Measurements from ENCODE around the gene NSMCE1.

Gene NSMCE1

DNA sequence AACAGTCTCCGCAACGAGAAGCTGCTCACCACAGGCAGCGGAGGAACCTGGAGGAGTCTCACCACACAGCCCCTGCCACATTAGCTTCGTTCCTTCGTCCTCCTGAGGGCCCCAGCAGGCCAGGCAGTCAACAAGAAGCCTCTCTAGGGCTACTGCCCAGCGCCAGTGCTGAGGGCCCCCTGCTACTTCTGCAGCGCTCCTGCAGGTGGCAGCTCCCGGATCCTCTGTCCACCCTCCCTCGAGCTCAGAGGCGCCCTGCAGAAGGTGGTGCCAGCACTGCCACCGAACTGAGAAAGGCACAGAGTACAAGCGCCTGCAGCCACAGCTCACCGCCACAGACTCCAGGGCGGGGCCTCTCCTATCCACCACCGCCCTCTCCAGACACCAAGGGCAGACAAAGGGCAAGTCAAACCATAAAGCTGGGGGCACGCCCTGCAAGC, 38.0 kb downstream of the NSMCE1 start:
- DNase-seq = peak; percentile 77
- peak; percentile 67 for ATAC-seq

DNA sequence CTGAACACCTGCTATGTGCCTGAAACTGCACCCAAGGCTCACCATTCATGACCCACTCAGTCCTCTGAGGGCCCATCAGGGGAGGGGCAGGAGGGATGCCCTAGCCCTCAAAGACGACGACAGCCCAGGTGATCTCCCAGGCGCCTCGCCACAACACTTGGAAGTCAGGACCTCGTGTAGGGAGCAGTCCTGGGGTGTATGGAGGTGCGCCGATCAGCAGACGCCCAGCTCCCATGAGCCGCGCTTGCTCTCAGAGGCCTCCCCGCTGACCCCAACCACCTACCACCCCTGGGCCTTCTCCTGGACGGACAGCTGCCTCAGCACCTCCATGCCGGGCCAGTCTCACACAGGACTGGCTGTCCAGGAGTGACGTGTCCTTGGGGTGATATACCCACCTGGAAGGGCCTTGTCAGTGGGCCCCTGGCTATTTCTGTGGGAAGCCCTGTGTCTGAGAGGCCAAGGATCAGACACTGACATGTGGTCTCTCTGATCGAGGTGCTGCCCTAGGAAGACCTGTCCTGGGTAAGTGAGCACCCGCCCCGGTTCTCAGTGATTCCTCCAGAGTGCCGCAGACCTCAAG, 38.6 kb downstream of the NSMCE1 start:
- DNase-seq = no peak
- no peak for ATAC-seq

DNA sequence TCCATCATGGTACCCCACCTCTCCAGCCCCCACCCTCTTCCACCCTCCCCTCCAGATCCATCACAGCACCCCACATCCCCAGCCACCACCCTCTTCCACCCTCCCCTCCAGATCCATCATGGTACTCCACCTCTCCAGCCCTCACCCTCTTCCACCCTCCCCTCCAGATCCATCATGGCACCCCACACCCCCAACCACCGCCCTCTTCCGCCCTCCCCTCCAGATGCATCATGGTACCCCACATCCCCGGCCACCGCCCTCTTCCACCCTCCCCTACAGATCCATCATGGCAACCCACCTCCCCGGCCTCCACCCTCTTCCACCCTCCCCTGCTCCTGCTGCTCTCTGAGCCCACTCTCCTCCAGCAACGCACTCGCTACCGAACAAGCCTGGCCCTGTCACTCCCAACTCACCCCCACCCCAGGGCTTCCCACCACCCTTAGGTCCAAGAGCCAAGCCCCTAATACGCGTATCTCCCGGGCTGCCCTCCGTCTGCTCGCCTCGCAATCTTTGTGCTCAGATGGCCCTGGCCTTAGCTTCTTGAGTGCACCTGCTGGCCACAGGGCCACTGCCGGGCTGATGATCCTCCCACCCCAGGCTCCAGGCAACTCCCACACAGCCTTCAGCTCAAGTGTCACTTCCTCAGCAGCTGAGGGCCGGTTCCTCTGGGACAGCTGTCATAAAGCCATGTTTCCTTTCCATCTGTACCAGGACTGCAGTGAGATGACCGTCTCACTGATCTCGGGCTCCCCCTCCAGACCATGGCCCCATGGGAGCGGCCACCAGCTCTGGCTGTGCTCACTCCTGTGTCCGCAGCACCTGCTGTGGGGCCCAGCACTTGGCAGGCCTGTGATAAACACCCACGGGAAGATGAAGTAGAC, 39.7 kb downstream of the NSMCE1 start:
- no peak for DNase-seq

DNA sequence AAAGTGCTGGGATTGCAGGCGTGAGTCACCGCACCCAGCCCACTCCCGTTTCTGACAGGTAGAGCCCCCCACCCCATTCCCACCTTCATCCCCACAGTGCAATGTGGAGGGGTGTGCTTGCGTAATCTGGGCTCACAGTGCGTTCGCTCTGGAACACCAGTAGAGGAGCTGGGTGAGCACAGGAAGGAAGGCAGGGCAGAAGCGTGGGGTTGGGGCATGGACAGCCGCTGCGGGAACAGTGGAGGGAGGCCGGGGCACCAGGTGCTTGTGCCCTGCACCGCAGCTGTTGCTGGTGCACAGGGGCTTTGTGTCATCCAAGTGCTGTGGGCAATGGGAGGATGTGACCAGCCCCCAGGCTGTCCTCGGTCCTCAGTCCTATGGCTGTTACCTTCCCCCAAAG, 40.5 kb downstream of the NSMCE1 start:
- ATAC-seq = no peak
- no peak for DNase-seq

More for the DNA sequence above, 39.7 kb downstream of the NSMCE1 start:
- no peak for ATAC-seq

DNA sequence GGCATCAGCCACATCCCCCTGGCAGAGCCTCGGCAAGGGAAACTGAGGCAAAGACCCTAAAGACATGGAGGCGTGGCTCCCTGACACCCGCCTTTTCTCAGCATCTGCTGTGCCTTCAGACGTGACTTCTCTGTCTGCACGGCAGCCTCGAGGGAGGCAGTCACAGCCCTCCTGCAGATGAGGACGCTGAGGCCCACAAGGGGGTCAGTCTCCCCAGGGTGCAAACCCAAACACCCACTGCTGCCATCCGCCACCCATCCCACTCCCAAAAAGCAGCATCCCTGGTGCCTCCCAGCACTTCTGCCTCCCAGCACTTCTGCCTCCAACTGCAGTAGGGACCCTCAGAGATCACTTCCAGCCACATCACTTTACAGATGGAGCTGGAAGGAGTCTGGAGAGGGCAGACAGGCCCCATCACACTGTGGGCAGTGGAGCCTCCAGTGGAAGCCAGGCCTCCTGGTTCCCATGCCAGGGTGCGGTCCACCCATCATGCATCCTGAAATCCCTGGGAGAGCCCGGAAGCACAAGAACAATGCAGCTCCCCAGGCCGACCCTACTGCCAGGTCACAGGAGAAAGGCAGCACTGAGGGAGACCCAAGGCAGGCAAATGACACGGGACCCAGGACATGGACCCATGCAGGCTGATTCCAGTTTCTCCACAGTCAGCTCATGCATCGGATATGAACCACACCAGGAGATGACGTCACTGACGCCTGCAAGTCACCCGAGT, 41.4 kb downstream of the NSMCE1 start:
- DNase-seq = no peak
- ATAC-seq = no peak

DNA sequence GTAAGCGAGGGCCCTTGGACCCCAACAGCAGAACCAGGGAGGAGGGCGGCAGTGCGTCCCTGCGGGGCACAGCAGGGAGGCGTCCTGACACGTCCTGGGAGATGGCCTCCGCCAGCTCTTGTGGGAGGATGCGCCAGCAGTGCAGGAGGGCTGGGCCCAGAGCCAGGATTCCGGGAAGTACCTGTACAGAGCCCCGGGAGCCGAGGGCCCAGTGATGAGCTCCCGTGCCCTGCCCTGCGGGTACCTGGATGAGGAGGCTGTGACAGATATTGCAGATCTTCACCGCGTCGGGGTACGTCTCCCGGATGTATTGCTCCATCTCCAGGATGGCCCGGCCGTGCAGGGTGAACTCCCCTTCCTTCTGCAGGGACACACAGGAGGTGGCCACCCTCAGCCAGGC, 42.1 kb downstream of the NSMCE1 start:
- ATAC-seq = no peak
- no peak for DNase-seq

DNA sequence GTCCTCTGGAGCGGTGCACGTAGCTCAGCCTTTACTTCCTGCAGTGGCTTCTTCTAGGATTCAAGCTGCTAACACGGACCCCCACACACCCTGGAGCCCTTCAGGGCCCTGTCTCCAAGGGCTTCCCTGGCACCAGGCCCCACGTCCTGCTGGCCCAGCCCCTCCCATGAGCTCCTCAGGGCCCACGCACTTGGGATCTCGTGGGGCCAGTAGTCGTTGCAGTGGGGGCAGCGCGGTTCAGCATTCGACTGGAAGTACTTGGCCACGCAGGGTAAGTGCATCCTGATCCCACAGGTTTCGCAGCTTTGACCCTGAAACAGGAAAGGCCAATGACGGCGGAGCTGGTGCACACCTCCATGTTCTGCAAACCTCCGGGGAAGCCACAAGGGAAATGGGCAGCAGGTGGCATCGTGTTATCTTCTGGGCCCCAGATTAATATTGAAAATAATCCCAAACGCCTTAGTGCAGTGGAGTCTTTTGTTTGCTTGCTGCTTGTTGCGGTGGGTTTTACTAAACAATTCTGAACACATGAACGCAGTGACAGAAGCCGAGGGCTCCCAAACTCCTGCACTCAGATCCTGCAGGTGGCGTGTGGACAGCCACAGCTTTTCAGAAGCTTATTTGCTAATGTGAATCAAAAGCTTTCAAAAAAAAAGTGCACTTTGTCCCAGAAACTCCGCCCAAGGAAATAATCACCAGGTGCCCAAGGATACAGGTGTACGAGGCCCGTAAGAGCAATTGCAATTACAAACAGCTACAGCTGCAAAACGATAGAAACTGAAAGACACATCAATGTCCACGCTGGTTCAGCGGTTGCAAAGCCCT, 42.8 kb downstream of the NSMCE1 start:
- ATAC-seq (no peak), DNase-seq (no peak)

DNA sequence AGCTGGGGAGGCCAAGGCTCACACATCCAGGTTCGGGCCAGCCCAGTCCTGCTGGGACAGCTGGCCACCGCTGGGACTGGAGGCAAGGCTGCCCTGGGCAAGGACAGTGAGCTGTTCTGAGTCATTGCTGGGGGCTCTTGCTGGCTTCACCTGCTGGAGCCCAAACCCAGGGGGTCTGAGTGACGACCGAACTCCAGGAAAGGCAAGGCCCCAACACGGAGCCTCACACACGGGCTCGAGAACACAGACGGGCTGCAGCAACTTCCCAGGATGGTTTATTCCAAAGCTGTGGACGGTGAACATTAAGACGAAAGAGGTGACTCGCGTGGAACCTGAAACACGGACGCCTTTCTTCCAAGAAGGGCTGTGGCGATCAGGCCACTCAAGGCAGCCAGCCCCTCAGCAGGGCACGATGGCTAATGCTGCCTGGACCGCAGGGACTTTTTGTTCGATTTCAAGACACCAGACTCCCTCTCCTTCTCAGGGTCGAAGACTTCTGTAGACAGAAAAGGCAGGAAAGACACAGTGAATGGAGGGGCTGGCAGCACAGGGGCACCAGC, 43.8 kb downstream of the NSMCE1 start:
- DNase-seq (no peak), ATAC-seq (no peak)

DNA sequence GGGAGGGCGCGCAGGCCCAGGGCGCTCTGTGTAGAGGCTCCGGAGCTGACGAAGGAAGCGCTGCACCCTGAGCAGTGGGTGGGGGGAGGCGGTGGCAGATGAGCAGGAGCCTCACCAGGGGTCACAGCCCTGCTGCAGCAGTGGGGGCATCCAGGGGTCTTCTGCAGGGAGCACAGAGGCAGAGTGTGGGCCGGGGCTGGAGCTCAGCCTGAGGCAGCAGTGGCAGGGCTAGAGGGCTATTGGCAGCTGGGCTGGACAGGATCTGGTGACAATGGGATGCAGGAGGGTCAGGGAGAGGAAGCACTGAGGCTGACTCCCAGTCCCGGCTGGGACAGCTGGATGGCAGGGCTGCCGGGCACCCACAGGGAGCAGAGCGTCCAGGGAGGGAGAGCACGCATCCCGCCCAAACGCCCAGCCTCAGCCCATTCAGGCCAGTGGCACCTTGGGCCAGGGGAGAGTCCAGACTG, 44.3 kb downstream of the NSMCE1 start:
- DNase-seq (no peak), ATAC-seq (no peak)

DNA sequence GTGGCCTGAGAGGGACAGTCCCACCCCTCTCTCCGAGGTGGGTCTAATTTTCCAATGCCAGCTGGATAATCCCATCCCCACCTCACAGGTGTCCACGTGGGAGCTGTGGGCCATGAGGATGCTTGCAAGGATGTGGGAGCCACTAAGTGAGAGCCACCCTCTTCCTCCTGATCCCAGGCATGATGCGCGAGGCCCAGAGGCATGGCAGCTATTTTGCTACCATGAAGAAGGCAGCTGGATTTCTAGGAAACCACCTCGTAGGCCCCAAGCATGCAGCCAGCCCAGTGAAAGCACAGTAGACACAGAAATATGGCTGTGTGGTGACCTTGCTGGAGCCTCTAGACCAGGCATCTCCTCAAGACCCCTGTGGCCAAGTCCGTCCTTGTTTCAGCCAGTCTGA, 44.9 kb downstream of the NSMCE1 start:
- DNase-seq (no peak), ATAC-seq (no peak)

DNA sequence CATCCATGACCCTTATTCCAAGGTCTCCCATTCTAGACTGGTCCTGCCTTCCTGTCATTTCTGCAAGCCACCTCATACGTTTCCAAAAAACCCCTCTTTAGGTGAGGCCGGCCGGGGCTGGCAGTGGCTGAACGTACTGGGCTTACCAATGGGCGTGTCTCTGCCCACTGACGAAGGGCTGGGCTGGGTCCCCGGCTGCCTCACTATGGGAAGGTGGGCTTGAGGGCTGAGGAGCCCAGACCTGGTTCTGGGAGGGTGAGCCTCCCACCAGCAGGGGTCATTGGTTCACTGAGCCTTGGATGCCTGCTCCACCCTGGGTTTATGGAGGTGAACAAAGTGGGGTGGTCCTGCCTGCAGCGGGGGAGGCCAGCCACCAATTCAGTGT, 45.4 kb downstream of the NSMCE1 start:
- ATAC-seq = no peak

DNA sequence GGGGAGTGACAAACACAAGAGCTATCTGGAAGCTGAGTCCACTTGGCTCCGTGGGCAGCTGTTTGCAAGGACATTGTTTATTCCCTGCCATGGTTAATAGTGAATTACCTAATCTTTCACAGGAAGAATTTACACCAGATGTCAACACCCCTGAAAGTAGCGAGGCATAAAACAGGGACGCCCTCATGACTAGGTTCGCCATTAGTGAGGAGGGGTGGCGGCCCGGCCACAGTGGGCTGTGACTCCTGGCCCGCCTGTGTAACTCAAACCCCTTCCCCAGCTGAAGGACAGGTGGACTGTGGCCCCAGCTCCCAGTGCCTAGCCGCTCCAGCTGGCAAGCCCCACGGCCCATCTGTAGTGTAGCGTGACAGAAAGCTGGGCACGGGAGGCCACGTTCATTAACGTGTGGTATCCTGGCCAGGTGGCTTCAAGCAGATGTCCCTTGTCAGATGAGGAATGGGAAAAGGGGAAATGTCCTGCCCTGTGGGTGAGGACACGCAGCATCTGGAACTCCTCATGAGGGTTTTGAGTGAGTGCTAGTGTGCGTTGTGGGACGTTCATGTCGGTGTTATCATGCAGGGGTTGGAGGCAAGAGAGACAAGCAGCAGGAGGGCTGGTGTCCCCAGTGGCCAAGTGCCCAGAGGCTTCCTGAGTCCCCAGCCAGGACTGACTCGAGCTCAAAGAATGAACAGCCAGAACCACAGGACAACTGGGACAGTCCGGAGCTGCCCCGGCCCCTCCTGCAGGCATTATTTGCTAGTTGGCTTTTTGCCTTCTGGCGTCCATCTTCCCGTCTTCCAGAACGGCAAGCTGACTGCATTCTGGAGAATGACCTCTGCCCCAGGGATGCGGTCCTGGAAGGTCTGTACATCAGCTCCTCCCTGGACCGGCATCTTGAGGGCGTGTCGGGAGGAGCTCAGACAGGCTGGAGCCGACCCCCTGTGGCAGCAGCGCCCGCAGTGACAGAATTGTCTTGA, 46.0 kb downstream of the NSMCE1 start:
- ATAC-seq (no peak), DNase-seq (no peak)

More for the DNA sequence above, 45.4 kb downstream of the NSMCE1 start:
- DNase-seq = no peak

DNA sequence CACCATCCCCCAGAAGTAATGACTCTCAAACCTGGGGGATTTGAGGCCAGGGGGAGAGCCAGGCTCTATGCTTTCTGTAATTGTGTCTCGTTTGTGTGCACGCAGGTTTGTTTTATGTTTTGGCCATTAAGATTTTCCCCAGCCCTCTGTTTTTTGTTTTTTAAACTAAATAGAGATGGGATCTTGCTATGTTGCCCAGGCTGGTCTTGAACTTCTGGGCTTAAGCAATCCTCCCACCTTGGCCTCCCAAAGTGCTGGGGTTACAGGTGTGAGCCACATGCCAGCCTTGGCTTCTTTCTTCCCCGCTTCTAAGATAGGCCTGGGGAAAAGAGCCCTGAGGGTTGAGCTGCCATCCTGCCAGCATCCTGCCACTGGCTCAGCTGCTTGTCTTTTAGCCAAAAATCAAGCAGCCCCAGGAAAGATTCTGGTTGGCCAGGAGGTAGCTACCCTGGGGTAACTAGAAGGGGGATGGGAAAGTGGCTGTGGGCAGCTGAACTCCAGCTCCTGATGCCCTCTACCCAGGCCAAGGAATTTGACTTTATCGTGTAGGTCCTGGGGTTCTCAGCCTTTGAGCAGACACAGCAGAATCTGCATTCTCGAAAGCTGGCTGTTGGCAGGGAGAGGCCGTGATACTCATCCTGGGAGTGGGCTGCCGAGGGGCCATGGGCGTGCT, 46.9 kb downstream of the NSMCE1 start:
- ATAC-seq = no peak
- DNase-seq = no peak

DNA sequence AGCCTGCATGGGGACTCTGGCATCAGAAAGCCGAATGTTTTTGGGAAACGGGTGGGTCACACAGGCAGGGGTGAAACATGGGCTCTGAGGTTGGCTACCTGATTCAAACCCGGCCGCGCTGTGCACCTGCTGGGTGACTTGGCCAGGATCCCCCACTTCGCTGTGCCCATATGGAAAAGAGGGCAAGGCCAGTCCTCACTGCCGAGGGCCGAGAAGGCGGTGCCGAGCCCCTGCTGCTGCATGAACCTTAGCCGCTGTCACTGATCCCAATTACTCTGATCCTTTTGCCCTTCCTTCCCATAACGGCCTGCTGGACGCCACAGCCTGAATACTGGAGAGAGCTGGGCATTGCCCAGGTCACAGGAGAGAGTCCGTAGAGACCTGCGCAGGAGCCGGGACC, 47.6 kb downstream of the NSMCE1 start:
- ATAC-seq (no peak), DNase-seq (no peak)

DNA sequence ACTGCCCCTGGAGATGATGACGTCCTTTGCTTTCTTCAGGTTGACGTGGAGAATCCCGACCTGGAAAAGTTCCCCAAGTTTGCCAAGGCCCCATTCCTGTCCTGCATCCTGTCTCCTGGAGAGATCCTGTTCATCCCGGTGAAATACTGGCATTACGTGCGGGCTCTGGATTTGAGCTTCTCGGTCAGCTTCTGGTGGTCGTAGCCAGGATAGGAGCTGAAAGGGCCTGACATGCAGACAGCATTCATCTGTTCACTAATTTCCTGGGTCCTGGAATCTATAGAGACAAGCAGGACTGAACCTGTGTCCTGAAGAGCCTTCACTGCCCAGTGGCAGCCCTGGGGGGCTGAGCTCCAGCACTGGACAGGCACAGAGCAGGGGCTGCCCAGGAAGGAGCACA, 48.0 kb downstream of the NSMCE1 start:
- ATAC-seq (no peak), DNase-seq (no peak)

DNA sequence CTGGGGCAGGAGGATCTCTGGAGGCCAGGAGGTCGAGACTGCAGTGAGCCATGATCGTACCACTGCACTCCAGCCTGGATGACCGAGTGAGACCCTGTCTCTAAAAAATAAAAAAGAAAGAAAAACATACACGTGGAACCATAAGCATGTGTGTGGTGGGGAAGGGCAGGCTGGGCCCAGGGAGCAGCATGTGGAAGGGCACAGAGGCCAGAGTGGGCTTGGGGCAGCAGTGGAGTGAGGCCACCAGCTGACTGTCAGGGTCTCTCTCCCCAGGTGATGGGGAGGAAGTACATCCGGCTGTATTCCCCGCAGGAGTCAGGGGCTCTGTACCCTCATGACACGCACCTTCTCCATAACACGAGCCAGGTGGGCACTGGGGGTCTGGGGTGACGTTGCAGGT, 48.5 kb downstream of the NSMCE1 start:
- DNase-seq (no peak), ATAC-seq (no peak)

DNA sequence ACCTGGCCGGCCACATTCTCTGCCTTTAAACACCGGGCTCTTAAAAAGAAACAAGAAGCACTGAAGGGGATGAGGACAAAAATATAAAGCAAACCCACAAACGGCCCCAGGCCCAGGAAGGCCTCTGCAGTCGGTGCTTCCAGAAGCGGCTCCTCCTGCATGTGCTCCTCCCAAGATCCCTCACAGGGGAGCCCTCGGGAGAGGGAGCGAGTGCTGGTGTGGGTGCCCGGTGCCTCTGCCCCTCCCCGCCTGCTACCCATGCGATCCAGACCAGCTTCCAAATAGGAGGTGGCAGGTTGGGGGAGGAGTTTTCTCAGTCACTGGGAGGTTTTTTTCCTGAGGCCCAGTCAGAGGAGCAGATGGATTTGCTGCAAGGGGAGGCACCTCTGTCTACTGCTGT, 49.4 kb downstream of the NSMCE1 start:
- DNase-seq (no peak), ATAC-seq (no peak)

DNA sequence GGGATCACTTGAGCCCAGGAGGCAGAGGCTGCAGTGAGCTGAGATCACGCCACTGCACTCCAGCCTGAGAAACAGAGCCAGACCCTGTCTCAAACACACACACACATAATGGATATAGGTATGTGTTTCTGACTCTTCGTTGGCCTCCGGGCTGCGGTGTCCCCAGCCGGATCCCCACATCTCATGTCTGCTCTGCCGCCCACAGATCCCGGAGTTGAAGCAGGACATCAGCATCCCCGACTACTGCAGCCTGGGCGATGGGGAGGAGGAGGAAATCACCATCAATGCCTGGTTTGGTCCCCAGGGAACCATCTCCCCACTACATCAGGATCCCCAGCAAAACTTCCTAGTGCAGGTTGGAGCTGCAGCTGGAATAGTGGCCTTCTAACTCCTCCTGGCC, 49.8 kb downstream of the NSMCE1 start:
- DNase-seq (no peak), ATAC-seq (no peak)

DNA sequence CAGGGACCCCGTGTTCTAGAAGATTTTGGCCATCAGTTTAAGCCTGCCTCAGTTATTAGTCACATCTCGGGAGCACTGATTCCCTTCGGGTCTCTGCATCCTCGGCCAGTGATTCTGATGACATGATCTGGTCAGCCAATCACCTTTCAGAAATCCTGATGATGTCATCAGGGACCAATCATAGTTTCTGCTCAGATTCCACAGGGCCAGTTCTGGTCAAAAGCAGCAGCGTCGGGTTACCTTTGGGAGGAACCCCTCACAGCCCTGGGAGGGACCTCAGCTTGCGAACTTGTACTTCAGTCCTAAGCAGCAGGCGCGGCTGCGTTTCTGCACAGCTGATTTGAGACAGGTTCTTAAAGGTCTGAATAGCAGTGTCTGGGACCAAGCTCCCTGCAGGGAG, 51.3 kb downstream of the NSMCE1 start:
- DNase-seq = no peak
- ATAC-seq = no peak

DNA sequence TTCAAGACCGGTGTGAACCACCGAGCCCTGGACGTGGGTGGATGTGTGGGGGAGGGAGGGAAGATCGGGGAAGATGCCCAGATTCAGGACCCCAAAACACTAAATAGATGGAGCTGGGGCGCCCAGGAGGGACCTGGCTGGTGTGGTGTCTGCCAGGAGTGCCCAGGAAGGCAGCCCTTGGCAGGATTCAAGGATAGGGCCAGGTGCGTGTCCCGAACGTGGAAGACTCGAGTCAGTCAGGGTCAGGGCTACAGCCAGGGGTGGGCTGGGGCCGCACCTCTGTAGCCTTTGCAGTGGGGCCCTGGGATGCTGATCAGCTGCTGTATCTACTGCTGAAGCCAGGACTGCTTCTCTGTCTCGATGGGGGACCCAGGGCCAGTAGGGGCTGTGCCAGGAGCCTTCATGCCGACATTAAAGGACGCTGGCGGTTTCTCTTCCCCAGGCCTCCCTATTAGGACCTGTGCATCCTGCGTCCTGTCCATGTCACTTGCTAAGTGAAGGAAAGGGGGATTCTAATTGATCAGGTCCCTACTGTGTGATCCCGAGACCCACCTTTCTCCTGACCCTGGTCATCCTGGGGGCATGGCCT, 52.2 kb downstream of the NSMCE1 start:
- ATAC-seq = no peak
- no peak for DNase-seq

All from stimulated activated naive CD8-positive, alpha-beta T cell treated with anti-CD3 and anti-CD28 coated beads, Interleukin-15, Interleukin-2, amounts not matched to agents 100 U/mL and 50 U/mL, for 24 hours (primary cell).